Ishikawa (cell line): ENCODE measurements around the gene CSN1S1.

ENCODE experiments used
- CEBPB ChIP-seq: IDR thresholded peaks from 2 replicates; pipeline ENCODE4 v1.6.1; 2012
- CREB1 ChIP-seq: IDR thresholded peaks from 2 replicates; pipeline ENCODE4 v1.6.1; 2012; ENCODE audit warnings: low read depth
- EGR1 ChIP-seq: IDR thresholded peaks from 2 replicates; pipeline ENCODE4 v1.6.1; 2012
- EP300 ChIP-seq: IDR thresholded peaks from 2 replicates; pipeline ENCODE4 v1.6.1; 2012; ENCODE audit warnings: borderline replicate concordance
- FOXM1 ChIP-seq: IDR thresholded peaks from 2 replicates; pipeline ENCODE4 v1.6.1; 2012; ENCODE audit warnings: low read depth, borderline replicate concordance
- NFIC ChIP-seq: IDR thresholded peaks from 2 replicates; pipeline ENCODE4 v1.6.1; 2012
- RAD21 ChIP-seq: IDR thresholded peaks from 2 replicates; pipeline ENCODE4 v1.6.1; 2012; ENCODE audit warnings: low read depth
- TAF1 ChIP-seq: IDR thresholded peaks from 2 replicates; pipeline ENCODE4 v1.6.1; 2012; ENCODE audit warnings: low read depth, mild to moderate bottlenecking
- TCF12 ChIP-seq: IDR thresholded peaks from 2 replicates; pipeline ENCODE4 v1.6.1; 2012; ENCODE audit warnings: low read depth
- TEAD4 ChIP-seq: IDR thresholded peaks from 2 replicates; pipeline ENCODE4 v1.6.1; 2012
- YY1 ChIP-seq: IDR thresholded peaks from 2 replicates; pipeline ENCODE4 v1.6.1; 2012; ENCODE audit warnings: low read depth
- ZBTB7A ChIP-seq: IDR thresholded peaks from 2 replicates; pipeline ENCODE4 v1.6.1; 2012; ENCODE audit warnings: low read depth
- TF ChIP-seq, protein P1 (sequence below): IDR thresholded peaks from 2 replicates; pipeline ENCODE4 v1.6.1; 2012
- TF ChIP-seq, protein P2 (sequence below): IDR thresholded peaks from 2 replicates; pipeline ENCODE4 v1.6.1; 2012; ENCODE audit warnings: low read depth, mild to moderate bottlenecking
- TF ChIP-seq, protein P3 (sequence below): IDR thresholded peaks from 2 replicates; pipeline ENCODE4 v1.6.1; 2012

Gene CSN1S1

GRCh38 chr4:69896530-69897116 lies 34.2 kb upstream of the CSN1S1 start:
- no peak for TF ChIP-seq YY1
- TF ChIP-seq RAD21 = peak; percentile 51

DNA sequence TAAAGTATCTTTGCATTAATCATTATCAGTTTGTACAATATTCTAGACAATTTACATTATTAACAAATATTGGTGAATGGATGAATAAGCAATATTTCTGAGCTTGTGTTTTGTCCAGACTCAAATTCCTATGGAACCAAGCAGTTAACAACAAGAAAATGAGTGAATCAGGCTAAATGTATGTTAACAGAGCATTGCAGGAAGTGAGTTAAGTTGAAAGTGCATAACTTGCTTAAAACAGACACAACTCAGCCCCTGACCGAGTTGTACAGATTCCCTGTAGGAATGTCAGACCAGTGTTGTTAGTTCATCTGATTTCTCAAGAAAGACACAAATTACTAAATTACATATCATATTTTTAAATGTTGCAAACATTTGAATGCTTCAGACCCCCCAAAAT lies 23.7 kb upstream of the CSN1S1 start:
- TF ChIP-seq TCF12 (no peak), TAF1 (no peak), RAD21 (no peak), EP300 (no peak), NFIC (no peak), EGR1 (no peak)
- TF ChIP-seq, protein P1, sequence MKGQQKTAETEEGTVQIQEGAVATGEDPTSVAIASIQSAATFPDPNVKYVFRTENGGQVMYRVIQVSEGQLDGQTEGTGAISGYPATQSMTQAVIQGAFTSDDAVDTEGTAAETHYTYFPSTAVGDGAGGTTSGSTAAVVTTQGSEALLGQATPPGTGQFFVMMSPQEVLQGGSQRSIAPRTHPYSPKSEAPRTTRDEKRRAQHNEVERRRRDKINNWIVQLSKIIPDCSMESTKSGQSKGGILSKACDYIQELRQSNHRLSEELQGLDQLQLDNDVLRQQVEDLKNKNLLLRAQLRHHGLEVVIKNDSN = no peak

- TF ChIP-seq YY1 = no peak
- no peak for TF ChIP-seq CEBPB
- TF ChIP-seq, protein P2, sequence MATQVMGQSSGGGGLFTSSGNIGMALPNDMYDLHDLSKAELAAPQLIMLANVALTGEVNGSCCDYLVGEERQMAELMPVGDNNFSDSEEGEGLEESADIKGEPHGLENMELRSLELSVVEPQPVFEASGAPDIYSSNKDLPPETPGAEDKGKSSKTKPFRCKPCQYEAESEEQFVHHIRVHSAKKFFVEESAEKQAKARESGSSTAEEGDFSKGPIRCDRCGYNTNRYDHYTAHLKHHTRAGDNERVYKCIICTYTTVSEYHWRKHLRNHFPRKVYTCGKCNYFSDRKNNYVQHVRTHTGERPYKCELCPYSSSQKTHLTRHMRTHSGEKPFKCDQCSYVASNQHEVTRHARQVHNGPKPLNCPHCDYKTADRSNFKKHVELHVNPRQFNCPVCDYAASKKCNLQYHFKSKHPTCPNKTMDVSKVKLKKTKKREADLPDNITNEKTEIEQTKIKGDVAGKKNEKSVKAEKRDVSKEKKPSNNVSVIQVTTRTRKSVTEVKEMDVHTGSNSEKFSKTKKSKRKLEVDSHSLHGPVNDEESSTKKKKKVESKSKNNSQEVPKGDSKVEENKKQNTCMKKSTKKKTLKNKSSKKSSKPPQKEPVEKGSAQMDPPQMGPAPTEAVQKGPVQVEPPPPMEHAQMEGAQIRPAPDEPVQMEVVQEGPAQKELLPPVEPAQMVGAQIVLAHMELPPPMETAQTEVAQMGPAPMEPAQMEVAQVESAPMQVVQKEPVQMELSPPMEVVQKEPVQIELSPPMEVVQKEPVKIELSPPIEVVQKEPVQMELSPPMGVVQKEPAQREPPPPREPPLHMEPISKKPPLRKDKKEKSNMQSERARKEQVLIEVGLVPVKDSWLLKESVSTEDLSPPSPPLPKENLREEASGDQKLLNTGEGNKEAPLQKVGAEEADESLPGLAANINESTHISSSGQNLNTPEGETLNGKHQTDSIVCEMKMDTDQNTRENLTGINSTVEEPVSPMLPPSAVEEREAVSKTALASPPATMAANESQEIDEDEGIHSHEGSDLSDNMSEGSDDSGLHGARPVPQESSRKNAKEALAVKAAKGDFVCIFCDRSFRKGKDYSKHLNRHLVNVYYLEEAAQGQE = no peak
- TF ChIP-seq TCF12 = no peak
- no peak for TF ChIP-seq CREB1
- TF ChIP-seq, protein P3, sequence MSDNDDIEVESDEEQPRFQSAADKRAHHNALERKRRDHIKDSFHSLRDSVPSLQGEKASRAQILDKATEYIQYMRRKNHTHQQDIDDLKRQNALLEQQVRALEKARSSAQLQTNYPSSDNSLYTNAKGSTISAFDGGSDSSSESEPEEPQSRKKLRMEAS = no peak
- TF ChIP-seq EGR1 = no peak
- TF ChIP-seq TEAD4 = no peak
- TF ChIP-seq ZBTB7A = no peak
- TF ChIP-seq TAF1 = no peak
- TF ChIP-seq, protein P1 = no peak
- no peak for TF ChIP-seq RAD21
These were observed 21.7 kb upstream of the CSN1S1 start for GRCh38 chr4:69909195-69909594.

DNA sequence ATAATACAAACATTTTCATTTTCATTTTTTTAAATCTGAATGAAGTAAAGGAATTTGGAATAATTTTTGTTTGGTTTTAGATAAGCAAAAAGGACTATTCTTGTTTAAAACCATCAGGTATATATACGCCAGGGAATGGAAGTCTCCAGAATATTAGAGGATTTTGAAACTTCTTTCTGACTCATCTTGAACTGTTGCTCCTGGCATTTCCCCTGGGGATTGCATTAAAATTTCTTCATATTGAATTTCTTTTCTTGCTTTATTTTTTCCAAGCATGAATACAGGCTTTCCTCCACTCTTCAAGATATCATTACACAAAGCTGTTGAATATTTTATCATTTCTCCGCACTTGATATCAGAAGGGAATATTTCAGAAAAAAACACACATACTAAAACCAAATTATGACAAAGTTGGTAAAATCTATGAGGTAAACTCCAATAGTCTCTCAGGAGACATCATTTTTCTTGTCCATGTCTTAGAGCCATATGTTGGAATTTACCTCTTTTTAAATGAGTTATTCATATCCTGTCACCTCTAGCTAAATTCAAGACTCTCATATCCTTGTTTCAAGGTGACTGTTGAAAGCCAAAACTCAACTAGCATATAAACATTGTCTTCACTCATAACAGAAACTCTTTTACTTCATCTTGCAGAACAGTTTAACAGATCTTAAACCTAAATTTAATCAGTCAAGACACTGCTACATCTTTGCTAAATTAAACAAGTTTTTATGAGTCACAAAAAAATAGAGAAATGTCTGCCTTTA lies 20.7 kb upstream of the CSN1S1 start:
- no peak for TF ChIP-seq CREB1

- TF ChIP-seq NFIC (no peak), RAD21 (no peak), TCF12 (no peak), CEBPB (no peak), EP300 (no peak), ZBTB7A (no peak)
- TF ChIP-seq, protein P1 = no peak
These were observed 10.0 kb upstream of the CSN1S1 start for GRCh38 chr4:69920874-69921273.

- TF ChIP-seq, protein P3 = no peak
- TF ChIP-seq TEAD4 (no peak), RAD21 (no peak), NFIC (no peak), EGR1 (no peak), EP300 (no peak), CEBPB (no peak), TCF12 (no peak), YY1 (no peak), CREB1 (no peak), FOXM1 (no peak), ZBTB7A (no peak), TAF1 (no peak)
- TF ChIP-seq, protein P2 = no peak
- TF ChIP-seq, protein P1 = no peak
These were observed 3.3 kb downstream of the CSN1S1 start for GRCh38 chr4:69934150-69934549.
